ENCODE results near the gene MTMR3. TPM values are rescaled to one million over a fixed set of nuclear protein-coding genes. Genes with fewer than 3 reads are reported as not detected.

The MTMR3 gene
- total and polyA plus RNA-seq, 9 donors, result 21.4 to 66.2 (median 47.8) TPM

DNA sequence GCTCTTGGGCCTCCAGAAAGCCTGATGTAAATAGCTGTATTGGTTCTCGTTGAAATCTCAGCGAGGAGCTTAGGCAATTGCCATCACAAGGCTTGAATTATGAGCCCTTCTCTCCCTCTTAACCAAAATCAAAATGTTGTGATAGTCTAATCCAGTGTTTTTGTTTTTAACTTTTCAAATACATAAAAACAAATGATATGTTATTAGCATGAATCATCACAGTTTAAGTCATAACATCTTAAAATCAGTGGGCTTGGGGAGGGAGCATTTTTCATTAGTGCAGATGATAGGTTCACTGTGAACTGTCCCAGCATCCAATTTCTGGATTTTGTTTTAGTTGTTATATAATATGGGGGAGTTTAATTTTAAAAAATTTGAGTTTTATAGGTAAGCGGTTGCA lies 148.4 kb downstream of the MTMR3 start:
- no peaks in the 10 kb centered on the region for H3K27me3 ChIP-seq
- H3K27ac ChIP-seq, result no peak overlapping the region
- H3K9me3 ChIP-seq, result no peaks in the 10 kb centered on the region
- H3K4me1 ChIP-seq (ENCODE audit: insufficient read depth), result peaks cover 9% of the 10 kb centered on the region
- H3K4me3 ChIP-seq, result no peak overlapping the region
- TF ChIP-seq CTCF (IDR thresholded peaks at IDR 0.05) (no peak), POLR2A (IDR thresholded peaks at IDR 0.05) (no peak)
- intact Hi-C loops (cut with DNase I), result no loop called here
- H3K36me3 ChIP-seq, result no peaks in the 10 kb centered on the region
- 15 to 29% (median 22%) methylated on average over 3 of the region's 3 CpGs for WGBS, 3 donors
- DNase-seq, result no peak

GRCh38 chr22:30031764-30032455 lies 148.9 kb downstream of the MTMR3 start:
- H3K27ac ChIP-seq, result no peak overlapping the region
- WGBS, 3 donors, result 42 to 53% (median 52%) methylated on average over 2 of the region's 2 CpGs
- H3K27me3 ChIP-seq, result no peaks in the 10 kb centered on the region
- peaks cover 9% of the 10 kb centered on the region for H3K4me1 ChIP-seq (ENCODE audit: insufficient read depth)
- intact Hi-C loops (cut with DNase I), result no loop called here
- TF ChIP-seq POLR2A (IDR thresholded peaks at IDR 0.05), result no peak
- no peak for TF ChIP-seq EP300 (IDR thresholded peaks at IDR 0.05)
- no peak for TF ChIP-seq CTCF (IDR thresholded peaks at IDR 0.05)
- no peak overlapping the region for H3K4me3 ChIP-seq
- no peak for DNase-seq
- no peaks in the 10 kb centered on the region for H3K36me3 ChIP-seq
- H3K9me3 ChIP-seq, result no peaks in the 10 kb centered on the region

- no peak overlapping the region for H3K27ac ChIP-seq
- no peaks in the 10 kb centered on the region for H3K9me3 ChIP-seq
- H3K4me3 ChIP-seq, result no peak overlapping the region
- no peaks in the 10 kb centered on the region for H3K27me3 ChIP-seq
- no peaks in the 10 kb centered on the region for H3K36me3 ChIP-seq
- H3K4me1 ChIP-seq (ENCODE audit: insufficient read depth), result peaks cover 4% of the 10 kb centered on the region
- TF ChIP-seq POLR2A (IDR thresholded peaks at IDR 0.05) (no peak), EP300 (IDR thresholded peaks at IDR 0.05) (no peak), CTCF (IDR thresholded peaks at IDR 0.05) (no peak)
- DNase-seq, result no peak
- 84 to 93% (median 89%) methylated on average over 4 of the region's 4 CpGs for WGBS, 3 donors
- intact Hi-C loops (cut with DNase I), result no loop called here
Measured at GRCh38 chr22:30033137-30033536, 150.2 kb downstream of the MTMR3 start.

DNA sequence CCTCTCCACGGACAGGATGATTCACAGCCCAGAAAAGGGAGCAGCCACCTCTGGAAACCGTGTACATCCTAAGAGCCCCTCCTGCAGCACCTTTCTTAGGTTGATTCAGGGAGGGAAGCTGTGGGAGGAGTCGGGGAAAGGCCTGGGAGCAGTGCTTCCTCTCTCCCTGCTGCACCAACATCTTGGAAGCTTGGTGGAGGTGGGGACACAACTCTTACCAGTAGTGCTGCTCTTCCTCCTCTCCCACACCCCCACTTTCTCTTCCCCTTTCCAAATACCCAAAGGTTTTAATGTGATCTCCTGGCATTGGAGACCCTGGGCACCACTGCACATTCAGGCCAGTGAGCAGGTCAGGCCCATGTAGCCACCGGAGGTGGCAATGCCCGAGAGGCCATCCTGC lies 150.9 kb downstream of the MTMR3 start:
- Histone ChIP-seq H3K4me3 (no peak overlapping the region), H3K9me3 (no peaks in the 10 kb centered on the region), H3K27ac (no peak overlapping the region), H3K36me3 (no peaks in the 10 kb centered on the region), H3K27me3 (no peaks in the 10 kb centered on the region), H3K4me1 (ENCODE audit: insufficient read depth) (peaks cover 4% of the 10 kb centered on the region)
- DNase-seq, result no peak
- WGBS, 3 donors, result 68 to 79% (median 72%) methylated on average over 5 of the region's 5 CpGs
- intact Hi-C loops (cut with DNase I), result no loop called here
- TF ChIP-seq POLR2A (IDR thresholded peaks at IDR 0.05) (no peak), EP300 (IDR thresholded peaks at IDR 0.05) (no peak), CTCF (IDR thresholded peaks at IDR 0.05) (no peak)
